Measurements from ENCODE around the gene SPDYE17.
A peak's percentile ranks its signal among the peaks of the same experiment; 100 is the strongest.
"Not testable (repeated sequence)": the region's sequence is repeated elsewhere in the genome, so short reads cannot be mapped to it uniquely, and the experiment has no call there.

SPDYE17 gene, protein sequence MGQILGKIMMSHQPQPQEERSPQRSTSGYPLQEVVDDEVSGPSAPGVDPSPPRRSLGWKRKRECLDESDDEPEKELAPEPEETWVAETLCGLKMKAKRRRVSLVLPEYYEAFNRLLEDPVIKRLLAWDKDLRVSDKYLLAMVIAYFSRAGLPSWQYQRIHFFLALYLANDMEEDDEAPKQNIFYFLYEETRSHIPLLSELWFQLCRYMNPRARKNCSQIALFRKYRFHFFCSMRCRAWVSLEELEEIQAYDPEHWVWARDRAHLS

GRCh38 chr7:77032261-77032660 lies at the start of gene SPDYE17:
Gene SPDYE17, minus strand, starts transcription at chr7:77032361. Its CDS starts 1,791 bp downstream, at chr7:77030570.
- not testable (repeated sequence) for DNase-seq (ENCODE audit: low read depth)

- DNase-seq (ENCODE audit: low read depth): not testable (repeated sequence)
Observed at GRCh38 chr7:77080236-77080635, 48.1 kb upstream of the SPDYE17 start.

DNA sequence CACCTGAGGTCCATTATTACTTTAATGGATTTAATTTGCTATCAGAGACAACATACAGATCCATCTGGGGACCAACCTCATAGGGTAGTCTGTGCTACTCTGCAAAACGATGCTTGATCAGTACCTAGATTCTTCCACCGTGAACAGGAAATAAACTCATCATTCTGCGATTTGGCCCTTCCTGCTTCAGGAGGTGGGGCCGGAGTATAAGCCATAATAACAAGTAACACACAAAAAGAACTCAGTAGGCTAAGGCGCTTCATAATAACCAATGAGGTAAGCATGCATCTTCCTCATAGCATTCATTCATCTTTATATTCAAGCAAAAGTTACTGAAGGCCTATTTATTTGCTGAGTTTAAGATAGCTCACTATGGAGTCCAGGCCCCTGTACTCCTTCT lies 47.5 kb upstream of the SPDYE17 start:
- DNase-seq (ENCODE audit: low read depth): peak; percentile 1

DNA sequence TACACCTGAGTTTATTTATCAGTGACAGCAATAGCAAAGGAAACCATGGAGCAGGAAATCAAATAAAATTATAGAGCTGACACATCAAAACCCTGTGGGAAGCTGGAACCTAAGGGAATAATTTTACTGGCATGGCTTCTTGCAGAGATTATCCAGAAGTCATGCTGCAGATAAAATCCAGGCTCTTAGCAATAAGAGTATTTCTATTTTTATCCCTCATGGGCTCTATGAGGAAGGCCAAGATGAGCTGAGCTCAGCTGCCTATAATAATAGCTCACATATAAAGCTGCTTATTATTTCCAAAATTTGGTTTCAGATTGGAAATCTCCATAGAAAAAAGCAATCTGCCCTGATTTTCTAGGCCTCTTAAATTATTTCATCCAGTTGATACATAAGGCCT lies 47.0 kb upstream of the SPDYE17 start:
- DNase-seq (ENCODE audit: low read depth): not testable (repeated sequence)

GRCh38 chr7:77077060-77077459 lies 44.9 kb upstream of the SPDYE17 start:
- not testable (repeated sequence) for DNase-seq (ENCODE audit: low read depth)

DNA sequence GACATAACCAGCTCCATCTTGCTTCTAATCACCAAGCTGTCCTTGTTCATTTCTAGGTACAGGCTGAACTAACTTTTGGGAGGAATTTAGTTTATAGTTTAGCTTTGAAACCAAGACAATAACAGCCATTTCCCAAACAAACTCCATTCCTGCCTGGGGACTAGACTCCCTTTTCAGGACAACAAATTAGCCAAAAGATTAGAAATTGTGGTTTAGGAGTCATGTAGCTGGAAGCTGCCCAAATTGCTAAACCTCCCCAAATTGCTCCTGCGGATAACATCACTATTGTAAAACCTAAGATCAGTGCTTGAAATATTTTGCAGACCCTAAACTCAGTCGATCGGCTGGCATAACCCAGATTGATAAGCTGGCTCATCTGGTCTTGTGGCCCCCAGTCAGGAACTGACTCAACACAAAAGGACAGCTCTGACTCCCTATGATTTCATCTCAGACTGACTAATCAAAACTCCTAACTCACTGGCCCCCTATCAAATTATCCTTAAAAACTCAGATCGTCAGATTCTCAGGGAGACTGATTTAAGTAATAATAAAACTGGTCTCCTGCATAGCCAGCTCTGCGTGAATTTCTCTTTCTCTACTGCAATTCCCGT lies 42.7 kb upstream of the SPDYE17 start:
- peak; percentile 9 for DNase-seq (ENCODE audit: low read depth)

DNA sequence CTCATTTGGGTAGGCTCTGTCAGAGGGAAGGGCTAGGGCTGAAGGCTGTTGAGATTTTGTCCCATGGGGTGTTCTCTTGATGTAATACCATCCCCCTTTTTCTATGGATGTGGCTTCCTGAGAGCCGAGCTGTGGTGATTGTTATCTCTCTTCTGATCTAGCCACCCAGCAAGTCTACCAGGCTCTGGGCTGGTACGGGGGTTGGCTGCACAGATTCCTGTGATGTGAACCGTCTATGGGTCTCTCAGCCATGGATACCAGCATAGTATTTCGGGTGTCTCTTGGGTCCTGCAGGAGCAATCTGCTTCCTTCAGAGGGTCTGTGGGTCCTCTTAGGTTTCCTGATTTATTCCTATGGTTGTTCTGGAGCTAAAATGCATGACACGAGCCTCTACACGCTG lies 38.9 kb upstream of the SPDYE17 start:
- not testable (repeated sequence) for DNase-seq (ENCODE audit: low read depth)

GRCh38 chr7:77065869-77066268 lies 33.7 kb upstream of the SPDYE17 start:
- DNase-seq (ENCODE audit: low read depth): not testable (repeated sequence)

DNA sequence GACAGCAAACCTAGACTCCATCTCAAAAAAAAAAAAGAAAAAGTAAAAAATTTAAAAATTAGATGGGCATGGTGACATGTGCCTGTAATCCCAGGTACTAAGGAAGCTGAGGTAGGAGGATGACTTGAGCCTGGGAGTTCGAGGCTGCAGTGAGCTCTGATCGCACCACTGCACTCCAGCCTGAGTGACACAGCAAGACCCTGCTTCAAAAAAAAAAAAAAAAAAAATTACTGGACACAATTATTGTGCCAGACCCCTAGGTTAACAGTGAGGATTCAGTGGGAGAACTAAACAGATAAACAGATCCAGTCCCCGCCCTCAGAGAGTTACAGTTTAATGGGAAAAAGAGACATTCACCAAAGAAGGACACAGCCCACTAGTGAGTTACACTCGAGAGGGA lies 31.6 kb upstream of the SPDYE17 start:
- not testable (repeated sequence) for DNase-seq (ENCODE audit: low read depth)

GRCh38 chr7:77062557-77062956 lies 30.4 kb upstream of the SPDYE17 start, which contains the start of gene SPDYE18:
Gene SPDYE18, minus strand, starts transcription at chr7:77062558. Its CDS starts 2,046 bp downstream, at chr7:77060512.
- DNase-seq (ENCODE audit: low read depth): not testable (repeated sequence)

GRCh38 chr7:77026349-77026748 lies 5.8 kb downstream of the SPDYE17 start:
- DNase-seq (ENCODE audit: low read depth): not testable (repeated sequence)

GRCh38 chr7:77010074-77010680 lies 22.0 kb downstream of the SPDYE17 start:
- DNase-seq (ENCODE audit: low read depth): peak; percentile 18

DNA sequence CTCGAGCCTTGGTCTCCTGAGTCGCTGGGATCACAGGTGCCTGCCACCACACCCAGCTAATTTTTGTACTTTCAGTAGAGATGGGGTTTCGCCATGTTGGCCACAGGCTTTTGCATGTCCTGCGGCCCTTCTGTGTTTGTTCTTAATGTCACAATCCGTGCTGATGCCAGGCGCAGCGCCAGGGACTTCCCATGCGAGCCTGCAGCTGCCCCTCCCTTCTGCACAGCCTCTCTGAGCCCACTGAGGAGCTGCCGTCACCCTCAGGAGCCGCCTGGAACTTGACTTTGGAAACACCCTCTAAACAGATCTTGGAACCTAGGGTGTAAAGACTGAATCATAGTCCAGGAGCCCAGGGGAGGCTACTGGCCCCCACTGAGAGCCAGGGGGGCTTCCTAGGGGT lies 24.2 kb downstream of the SPDYE17 start:
- not testable (repeated sequence) for DNase-seq (ENCODE audit: low read depth)

- DNase-seq (ENCODE audit: low read depth): not testable (repeated sequence)
Observed at GRCh38 chr7:77006127-77007110, 25.7 kb downstream of the SPDYE17 start.

- DNase-seq (ENCODE audit: low read depth): not testable (repeated sequence)
Observed at GRCh38 chr7:77005461-77006057, 26.6 kb downstream of the SPDYE17 start.

DNA sequence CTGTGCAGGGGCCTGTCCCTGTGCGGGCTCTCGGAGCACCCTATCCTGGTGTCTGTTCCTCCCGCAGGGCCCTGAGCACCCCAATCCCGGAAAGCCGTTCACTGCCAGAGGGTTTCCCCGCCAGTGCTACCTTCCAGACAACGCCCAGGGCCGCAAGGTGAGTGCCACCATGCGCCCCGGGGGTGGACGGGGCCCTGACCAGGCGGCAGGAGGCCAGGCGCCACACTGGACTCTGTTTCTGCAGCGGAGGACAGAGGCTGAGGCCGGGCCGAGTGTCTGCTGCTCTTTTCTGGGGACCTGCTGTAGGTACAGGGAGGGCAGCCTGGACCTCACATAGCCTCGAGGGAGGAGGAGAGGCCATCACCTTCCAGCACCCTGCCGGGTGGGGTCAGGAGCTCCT lies 28.0 kb downstream of the SPDYE17 start:
- DNase-seq (ENCODE audit: low read depth): not testable (repeated sequence)

- DNase-seq (ENCODE audit: low read depth): not testable (repeated sequence)
Observed at GRCh38 chr7:77003241-77003640, 28.9 kb downstream of the SPDYE17 start.

- DNase-seq (ENCODE audit: low read depth): not testable (repeated sequence)
Observed at GRCh38 chr7:77002678-77003233, 29.4 kb downstream of the SPDYE17 start.

- DNase-seq (ENCODE audit: low read depth): not testable (repeated sequence)
Observed at GRCh38 chr7:77002104-77002503, 30.1 kb downstream of the SPDYE17 start.

GRCh38 chr7:76999474-77000107 lies 32.6 kb downstream of the SPDYE17 start:
- DNase-seq (ENCODE audit: low read depth): not testable (repeated sequence)

All from ELR (cell line).